ENCODE results near the gene TIAM1.

TIAM1 gene

DNA sequence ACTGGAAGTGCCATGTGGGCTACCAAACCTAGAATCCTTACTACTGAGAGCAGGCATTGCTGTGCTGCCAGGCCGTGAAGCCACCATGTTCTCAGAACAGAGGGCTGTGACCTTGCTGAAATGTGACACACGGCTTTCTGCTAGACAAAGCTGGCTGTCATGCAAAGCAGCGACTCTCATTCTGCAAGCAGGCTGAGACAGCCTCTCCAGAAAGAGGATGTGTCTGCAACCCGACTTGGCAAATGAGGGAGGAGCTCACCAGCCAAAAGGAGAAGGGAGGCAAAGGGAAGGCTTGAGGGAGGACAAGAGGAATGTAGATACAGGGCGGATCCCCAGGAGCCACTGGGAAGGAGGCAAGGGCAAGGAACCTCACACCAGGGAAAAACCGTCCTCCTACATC, 220.1 kb downstream of the TIAM1 start:
- no peak for DNase-seq

DNA sequence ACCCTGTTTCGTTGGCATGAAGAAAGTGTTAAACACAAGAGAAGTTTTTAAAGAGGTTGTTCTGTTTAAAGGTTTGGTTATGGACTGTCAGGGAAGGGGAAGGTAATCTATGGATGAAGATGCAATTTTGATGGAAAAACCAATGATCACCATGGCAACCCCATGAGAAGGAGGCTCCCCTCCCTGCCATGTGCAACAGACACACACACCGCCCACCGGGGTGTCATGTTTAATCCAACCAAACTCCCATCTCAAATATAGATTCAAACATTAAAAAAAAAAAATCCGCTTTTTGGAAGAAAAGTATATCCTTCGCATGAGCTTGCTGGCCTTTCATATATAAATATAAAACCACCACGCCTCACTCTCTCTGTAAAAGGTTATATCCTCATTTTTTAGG, 224.9 kb downstream of the TIAM1 start:
- DNase-seq: no peak

DNA sequence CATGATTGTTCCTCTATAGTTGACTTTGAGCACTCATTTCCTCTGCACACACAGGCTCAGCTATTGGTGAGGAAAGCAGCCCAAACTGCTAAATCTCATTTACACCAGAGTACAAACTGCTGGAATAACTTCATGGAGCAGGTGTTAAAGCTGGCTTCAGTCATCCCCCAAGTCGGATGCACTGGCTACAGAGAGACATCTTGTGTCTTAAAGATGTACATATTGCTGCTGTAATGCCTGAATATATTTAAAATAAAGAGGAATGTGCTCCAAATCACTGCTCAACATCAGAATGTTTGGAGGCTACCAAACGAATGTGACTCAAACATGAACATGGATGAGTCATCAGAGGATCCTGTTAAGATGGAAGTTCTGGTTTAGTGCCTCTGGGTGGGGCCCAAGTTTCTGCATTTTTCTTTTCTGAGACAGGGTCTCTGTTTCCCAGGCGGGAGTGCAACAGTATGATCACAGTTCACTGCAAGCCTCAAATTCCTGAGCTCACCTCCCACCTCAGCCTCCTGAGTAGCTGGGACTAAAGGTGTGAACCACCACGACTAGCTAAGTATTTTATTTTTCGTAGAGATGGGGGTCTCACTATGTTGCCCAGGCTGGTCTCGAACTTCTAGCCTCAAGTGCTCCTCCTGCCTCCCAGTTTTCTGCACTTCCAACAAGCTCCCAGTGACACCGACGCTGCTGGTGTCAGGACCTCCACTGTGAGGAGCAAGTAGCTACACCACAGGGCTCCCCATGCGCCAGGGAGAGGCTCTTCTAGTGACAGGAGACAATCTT, 226.7 kb downstream of the TIAM1 start:
- DNase-seq: peak; percentile 3

DNA sequence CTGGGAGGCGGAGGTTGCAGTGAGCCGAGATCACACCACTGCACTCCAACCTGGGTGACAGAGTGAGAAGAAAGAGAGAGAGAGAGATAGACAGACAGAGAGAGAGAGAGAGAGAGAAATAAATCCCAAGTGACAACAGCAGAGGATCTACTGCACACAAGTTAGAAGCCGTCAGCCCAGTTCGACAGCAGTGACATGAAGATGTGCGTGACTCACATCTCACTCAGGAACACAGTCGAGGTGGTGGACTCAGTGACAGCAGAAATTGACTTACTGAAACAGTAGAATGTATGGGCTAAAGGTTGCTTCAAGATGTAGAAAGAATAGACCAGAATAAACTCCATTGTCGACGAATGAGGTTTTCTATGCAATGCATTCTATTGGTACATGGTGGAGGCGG, 228.8 kb downstream of the TIAM1 start:
- no peak for DNase-seq

DNA sequence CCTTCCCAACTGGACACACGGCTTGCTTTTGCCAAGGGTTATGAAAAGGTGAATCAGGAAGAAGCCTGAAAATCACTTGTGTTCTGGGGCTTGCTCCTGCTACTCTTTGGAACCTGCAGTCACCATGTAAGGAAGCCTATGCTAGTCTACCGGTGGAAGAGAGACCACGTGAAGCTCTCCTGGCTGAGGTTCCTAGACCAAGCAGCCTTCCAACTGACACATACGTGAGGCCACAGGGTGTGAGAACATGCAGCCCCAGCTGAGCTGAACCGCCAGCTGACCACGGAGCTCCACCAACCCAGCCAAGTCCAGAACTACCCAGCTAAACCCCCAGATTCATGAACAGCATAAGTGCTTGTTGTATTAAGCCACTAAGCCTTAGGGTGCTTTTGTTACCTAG, 233.0 kb downstream of the TIAM1 start:
- DNase-seq: no peak

DNA sequence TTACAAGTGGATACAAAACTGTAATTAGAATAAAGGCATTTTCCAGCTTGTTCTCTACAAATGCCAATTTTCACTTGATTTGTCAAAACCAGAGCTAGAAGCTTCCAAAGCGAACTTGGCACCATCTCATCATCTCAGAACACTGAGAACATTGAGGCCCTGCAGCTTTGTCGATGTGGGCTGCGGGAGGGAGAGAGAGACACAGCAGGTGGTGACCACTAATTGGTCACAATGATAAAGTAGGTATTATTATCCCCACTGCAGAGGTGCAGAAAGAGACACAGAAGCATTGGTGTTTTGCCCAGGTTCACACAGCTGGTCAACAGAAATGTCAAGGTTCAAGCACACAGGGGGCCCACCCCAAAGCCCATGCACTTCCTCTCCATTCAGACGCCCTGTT, 233.6 kb downstream of the TIAM1 start:
- DNase-seq: no peak

DNA sequence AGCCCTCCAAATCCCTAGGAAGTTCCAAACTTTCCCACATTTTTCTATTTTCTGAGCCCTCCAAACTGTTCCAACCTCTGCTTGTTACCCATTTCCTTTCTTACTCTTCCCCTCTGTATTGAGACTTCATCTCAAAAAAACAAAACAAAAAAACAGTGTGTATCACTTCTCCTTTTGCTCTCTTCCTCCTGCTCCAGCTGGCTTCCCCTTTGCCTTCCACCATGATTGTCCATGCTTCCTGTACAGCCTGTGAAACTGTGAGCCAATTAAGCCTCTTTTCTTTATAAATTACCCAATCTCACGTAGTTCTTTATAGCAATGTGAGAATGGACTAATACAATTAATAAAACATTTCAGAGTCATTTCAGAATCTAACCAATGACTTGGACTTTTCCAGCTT, 236.2 kb downstream of the TIAM1 start:
- DNase-seq: no peak

DNA sequence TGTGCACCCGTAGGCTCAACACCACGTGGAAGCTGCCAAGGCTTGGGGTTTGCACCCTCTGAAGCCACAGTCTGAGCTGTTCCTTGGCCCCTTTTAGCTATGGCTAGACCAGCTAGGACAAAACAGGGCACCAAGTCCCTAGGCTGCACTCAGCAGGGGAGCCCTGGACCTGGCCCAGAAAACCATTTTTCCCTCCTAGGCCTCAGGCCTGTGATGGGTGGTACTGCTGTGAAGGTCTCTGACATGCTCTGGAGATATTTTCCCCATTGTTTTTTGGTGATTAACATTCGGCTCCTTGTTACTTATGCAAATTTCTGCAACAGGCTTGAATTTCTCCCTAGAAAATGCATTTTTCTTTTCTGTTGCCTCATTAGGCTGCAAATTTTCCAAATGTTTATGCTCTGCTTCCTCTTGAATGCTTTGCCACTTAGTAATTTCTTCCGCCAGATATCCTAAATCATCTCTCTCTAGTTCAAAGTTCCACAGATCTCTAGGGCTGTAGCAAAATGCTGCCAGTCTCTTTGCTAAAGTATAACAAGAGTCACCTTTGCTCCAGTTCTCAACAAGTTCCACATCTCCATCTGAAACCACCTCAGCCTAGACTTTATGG, 236.8 kb downstream of the TIAM1 start:
- DNase-seq: no peak

DNA sequence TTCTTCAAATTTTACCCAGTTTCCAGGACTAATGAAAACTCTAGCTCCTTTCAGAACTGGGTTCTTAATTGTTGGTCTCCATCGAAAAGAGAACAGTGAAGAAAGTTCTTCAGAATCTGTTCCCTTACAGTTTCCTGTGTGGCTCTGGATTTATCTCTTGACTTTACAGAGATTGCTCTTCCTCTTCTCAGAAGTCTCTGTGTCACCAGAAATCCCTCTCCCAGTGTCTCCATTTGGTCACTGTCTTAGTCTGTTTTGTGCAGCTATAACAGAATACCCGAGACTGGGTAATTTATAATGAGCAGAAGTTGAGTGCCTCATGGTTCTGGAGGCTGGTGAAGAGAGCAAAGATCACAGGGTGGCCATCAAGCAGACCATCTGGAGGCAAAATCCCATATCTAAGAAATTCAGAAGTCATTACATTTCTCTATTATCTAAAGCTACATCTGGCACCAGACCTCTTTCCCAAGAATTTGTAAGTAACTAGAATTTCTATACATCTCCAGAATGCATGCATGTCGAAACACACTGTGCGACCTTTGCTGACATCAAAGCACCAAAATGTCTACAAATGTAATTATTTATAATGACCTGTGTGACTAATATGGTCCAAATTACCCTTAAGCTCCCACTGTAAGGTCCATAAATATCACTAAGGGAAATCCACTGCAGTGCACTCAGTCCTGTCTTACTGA, 240.3 kb downstream of the TIAM1 start:
- no peak for DNase-seq

DNA sequence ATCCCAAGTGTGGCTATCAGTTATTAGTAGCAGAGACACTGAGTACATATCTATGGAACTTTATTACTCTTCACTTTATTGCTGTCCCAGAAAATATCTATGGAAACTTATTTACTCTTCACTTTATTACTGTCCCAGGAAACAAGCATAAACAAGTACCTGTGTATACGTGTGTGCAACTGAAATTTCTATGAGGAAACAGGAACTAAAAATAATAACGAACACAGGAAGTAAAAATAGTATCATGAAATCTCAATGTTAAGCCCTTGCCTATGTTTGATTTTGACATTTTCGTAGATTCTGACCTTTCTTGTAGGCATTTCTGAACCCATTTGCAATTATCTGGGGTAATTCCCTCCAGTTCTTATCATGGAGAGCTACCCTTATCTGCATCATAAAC, 240.9 kb downstream of the TIAM1 start:
- no peak for DNase-seq

DNA sequence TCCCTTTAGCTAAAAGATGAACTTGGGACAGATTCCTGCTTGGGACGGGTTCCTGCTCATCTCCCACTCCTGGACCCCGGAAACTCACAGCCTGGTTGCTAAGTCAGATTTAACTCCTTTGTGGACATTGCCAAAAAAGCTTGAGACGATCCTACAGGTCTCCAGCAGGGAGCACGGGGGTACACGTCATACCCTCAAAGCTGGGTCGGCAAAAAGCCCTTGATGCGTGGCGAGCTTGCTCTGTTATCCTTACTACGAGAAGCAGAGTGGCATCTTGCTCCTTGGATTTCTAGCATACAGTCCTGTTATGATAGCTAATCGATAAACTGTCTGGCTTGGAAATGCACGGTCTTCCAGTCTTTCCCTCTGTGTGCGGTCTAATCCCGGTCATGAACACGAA, 244.9 kb downstream of the TIAM1 start:
- DNase-seq: no peak

DNA sequence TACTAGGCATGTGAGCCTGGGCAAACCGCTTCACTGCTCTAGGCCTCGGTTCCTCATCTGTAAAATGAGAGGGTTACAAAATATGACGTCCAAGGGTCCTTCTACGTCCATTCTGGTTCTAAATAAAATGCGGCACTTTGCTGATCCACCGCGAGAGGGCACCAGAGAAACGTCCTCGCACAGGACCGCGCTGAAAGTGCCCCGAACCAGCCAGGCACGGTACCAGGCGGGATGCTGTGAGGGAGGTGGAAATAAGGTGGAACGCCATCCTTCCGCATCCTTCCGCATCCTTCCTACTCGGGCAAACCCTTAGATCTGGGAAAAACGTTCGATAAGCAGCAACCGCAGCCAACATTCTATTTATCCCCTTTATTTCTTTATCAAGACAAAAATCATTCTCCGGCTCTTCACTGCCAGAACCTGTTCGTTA, 245.5 kb downstream of the TIAM1 start:
- DNase-seq: peak; percentile 68

DNA sequence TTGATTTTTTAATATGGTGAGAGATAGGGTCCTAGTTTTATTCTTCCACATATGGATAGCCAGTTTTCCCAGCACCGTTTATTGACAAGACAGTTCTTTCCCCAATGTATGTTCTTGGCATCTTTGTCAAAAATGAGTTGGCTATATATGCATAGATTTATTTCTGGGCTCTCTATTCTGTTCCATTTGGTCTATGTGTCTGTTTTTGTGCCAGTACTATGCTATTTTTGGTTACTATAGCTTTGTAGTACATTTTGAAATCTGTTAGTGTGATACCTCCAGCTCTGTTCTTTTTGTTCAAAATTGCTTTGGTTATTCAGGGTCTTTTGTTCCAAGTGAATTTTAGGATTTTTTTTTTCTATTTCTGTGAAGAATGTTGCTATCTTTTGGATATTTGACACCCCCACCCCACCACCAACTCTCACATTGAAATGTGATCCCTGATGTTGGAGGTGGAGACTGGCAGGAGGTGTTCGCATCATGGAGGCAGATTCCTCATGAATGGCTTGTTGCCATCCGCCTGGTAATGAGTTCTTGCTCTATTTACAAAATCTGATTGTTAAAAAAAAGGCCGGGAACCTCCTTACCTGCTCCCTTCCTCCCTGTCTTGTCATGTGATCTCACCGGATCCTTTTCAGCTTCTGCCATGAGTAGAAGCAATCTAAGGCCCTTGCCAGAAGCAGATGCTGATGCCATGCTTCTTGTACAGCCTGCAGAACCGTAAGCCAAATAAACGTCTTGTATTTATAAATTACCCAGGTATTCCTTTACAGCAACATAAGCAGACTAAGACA, 251.0 kb downstream of the TIAM1 start:
- DNase-seq: no peak

DNA sequence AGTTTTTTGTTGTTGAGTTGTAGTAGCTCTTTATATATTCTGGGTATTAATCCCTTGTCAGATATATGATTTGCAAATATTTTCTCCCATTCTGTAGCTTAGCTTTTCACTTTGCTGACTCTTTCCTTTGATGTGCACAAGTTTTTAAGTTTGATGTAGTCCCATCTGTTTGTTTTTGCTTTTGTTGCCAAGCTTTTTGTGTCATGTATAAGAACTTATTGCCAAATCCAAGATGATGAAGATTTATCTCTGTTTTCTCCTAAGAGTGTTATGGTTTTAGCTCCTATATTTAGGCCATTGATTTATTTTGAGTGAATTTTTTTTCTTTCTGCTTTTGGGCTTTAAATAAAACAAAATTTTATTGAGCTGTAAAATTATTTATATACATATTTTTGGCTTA, 253.7 kb downstream of the TIAM1 start:
- no peak for DNase-seq

DNA sequence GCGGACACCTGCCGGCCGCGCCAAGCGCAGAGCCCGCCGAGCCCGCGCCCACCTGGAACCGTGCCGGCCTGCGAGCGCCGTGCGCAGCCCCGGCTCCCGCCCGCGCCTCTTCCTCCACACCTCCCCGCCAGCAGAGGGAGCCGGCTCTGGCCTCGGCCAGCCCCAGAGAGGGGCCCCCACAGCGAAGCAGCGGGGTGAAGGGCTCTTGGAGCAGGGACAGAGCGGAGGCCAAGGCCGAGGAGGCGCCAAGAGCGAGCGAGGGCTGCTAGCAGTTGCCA, 255.6 kb downstream of the TIAM1 start:
- DNase-seq: no peak

DNA sequence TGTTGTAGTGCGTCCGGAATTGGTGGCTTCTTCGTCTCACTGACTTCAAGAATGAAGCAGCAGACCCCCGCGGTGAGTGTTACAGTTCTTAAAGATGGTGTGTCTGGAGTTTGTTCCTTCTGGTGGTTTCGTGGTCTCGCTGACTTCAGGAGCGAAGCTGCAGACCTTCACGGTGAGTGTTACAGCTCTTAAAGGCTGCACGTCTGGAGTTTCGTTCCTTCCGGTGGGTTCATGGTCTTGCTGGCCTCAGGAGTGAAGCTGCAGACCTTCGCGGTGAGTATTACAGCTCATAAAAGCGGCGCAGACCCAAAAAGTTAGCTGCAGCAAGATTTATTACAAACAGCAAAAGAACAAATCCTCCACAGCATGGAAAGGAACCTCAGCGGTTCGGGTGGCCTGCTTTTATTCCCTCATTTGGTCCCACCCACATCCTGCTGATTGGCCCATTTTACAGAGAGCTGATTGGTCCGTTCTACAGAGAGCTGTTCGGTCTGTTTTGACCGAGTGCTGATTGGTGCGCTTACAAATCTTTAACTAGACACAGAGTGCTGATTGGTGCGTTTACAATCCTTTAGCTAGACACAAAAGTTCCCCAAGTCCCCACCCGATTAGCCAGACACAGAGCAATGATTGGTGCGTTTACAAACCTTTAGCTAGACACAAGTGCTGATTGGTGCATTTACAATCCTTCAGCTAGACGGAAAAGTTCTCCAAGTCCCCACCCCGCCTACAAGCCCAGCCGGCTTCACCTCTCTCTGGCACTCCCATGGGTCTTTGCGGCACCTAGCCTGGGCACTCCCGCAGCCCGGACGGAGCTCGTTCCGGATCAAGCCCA, 256.2 kb downstream of the TIAM1 start:
- DNase-seq: no peak

DNA sequence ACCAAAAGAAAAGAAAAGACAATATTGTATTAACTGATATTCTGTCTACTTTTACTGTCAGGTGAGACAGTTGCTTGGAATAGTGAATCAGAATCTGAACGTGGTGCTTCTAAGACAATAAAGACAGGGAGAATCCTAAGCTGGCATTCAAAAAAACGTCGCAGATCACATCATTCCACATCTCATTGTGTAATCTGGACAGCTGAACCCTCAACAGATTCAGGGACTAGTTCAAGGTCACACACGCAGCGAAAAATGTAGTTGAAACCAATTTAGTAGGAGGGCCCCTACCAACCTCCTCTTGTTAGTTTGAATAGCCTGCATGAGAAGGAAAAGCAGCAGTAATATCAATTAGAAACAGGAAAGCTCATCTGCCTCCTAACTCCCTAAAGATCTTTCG, 259.4 kb downstream of the TIAM1 start:
- no peak for DNase-seq

DNA sequence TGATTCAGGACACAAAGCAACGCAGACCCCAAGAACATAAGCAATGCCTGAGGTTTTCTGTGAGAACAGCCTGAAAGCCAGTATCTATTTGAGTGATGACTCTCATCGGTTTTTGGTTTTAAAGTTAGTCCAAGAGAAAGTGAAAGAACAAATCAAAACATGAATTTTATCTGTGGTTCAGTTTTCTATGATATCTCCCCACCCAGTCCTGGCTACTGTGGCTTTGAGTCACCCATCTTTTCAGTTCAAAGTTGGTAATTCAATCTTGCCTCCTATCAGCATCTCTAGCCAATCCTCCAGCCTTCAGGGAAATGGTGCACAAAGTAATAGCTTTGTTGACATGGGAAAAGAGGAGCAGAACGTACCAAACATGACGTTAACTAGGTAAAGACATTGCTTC, 265.3 kb downstream of the TIAM1 start:
- DNase-seq: no peak

DNA sequence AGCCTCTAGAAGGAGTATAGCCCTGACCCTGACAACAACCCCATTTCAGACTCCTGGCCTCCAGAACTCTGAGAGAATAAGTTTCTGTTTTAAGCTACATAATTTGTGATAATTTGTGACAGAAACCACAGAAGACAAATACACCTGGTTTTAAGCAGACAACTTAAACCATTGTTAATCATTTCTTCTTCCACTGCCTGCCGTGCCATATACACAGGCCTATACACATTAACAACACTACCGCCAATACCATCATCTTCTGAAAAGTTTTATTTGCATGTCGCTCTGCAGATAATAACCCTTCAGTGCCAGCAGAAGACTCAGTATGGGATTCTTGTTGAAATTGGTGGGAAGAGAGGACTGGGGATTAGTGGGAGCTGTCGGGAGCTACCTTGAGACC, 265.8 kb downstream of the TIAM1 start:
- no peak for DNase-seq

DNA sequence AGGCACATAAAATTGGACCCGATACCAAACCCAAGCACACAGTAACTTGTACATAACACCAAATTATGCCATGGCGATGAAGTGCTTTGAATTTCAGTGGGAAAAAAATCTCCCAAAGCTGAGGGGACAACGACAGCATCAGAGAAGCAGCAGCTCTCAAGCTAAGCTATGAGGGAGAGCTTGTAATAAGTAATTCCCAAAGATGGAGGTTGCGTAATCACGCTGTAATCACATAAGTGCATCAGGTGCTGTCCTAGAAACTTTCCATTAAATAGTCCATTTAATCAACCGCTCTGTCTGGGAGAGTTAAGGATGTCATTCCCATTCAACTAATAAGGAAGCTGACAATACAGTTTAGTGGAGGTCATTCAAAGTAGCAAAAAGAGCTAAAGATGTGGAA, 268.2 kb downstream of the TIAM1 start:
- DNase-seq: no peak

DNA sequence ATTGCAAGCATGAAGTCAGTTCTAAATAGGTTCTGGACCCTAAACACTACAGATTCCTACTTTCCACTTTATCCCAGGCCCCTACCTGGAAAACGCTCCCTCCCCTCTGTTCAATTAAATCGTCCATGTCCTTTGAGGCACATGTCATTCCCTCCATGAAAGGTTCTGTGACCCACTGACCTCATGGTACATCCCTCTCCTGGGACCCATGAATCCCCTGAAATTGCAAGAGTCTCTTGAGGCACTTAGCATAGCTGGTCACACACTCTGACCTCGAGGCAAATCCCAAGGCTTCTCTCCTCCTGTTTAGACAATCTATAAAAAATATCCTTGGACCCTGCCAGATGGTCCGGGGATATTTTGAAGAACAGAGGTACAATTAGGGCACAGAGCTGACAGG, 271.5 kb downstream of the TIAM1 start:
- no peak for DNase-seq
